Measurements from ENCODE around the gene FUT7.

GRCh38 chr9:137011156-137011555 is 20.7 kb downstream of the FUT7 start:
- TF ChIP-seq ZNF274 (IDR thresholded peaks at IDR 0.05; ENCODE audit: borderline replicate concordance, low read depth, low read length) (no peak), CUX1 (CRISPR knock-in tag; IDR thresholded peaks at IDR 0.05) (no peak), ZFX (CRISPR knock-in tag; IDR thresholded peaks at IDR 0.05) (no peak), FOXA1 (IDR thresholded peaks at IDR 0.05; ENCODE audit: borderline replicate concordance) (no peak), ZNF3 (CRISPR knock-in tag; IDR thresholded peaks at IDR 0.05) (no peak), STAG1 (CRISPR knock-in tag; IDR thresholded peaks at IDR 0.05; ENCODE audit: borderline replicate concordance) (no peak), HMG20B (CRISPR knock-in tag; IDR thresholded peaks at IDR 0.05) (no peak), REST (IDR thresholded peaks at IDR 0.05; ENCODE audit: borderline replicate concordance) (no peak), REST (CRISPR knock-in tag; IDR thresholded peaks at IDR 0.05; ENCODE audit: low read depth) (no peak), MAZ (CRISPR knock-in tag; conservative IDR thresholded peaks at IDR 0.05 in 1 of 2, IDR thresholded peaks at IDR 0.05 in 1 of 2) (no peak), ZBTB7A (IDR thresholded peaks at IDR 0.05; ENCODE audit: borderline replicate concordance, control insufficient read depth, low read depth, low read length) (no peak), SMARCB1 (IDR thresholded peaks at IDR 0.05; ENCODE audit: insufficient read length, low read depth) (no peak), NFATC3 (IDR thresholded peaks at IDR 0.05) (no peak), RAD21 (CRISPR knock-in tag; conservative IDR thresholded peaks at IDR 0.05 in 1 of 2, IDR thresholded peaks at IDR 0.05 in 1 of 2) (no peak)
- TF ChIP-seq, protein P1, sequence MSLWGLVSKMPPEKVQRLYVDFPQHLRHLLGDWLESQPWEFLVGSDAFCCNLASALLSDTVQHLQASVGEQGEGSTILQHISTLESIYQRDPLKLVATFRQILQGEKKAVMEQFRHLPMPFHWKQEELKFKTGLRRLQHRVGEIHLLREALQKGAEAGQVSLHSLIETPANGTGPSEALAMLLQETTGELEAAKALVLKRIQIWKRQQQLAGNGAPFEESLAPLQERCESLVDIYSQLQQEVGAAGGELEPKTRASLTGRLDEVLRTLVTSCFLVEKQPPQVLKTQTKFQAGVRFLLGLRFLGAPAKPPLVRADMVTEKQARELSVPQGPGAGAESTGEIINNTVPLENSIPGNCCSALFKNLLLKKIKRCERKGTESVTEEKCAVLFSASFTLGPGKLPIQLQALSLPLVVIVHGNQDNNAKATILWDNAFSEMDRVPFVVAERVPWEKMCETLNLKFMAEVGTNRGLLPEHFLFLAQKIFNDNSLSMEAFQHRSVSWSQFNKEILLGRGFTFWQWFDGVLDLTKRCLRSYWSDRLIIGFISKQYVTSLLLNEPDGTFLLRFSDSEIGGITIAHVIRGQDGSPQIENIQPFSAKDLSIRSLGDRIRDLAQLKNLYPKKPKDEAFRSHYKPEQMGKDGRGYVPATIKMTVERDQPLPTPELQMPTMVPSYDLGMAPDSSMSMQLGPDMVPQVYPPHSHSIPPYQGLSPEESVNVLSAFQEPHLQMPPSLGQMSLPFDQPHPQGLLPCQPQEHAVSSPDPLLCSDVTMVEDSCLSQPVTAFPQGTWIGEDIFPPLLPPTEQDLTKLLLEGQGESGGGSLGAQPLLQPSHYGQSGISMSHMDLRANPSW (CRISPR knock-in tag; IDR thresholded peaks at IDR 0.05) = no peak
